ENCODE results near the gene NAT14.

Gene NAT14

DNA sequence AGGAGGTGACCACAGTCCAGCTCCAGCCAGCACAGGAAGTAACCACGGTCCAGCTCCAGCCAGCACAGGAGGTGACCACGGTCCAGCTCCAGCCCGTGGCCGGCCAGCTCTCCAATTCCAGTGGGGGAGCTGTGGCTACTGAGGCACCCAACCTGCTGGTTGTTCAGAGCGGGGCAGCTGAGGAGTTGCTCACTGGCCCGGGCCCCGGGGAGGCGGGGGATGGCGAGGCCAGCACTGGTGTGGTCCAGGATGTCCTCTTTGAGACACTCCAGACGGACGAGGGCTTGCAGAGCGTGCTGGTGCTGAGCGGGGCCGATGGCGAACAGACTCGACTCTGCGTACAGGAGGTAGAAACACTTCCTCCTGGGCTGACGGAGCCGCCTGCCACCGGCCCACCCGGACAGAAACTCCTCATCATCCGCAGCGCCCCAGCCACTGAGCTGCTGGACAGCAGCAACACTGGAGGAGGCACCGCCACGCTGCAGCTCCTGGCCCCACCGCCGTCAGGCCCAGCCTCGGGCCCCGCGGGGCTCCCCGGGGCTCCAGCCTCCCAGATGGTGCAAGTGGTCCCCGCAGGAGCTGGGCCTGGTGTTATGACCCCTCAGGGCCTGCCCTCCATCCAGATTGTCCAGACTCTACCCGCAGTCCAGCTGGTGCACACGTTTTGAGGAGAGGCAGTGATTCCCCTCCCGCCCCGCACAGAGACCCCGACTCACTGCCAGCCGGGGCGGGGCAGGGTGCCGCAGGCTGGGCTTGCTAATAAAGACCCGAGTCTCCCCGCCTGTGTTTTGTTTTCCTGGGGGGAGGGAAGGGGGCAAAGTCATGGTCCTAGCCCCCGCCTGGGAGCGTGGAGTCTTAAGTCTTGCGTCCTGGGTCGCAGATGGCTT lies 1.0 kb upstream of the NAT14 start:
- DNase-seq (ENCODE audit: insufficient read length), result no peak
- TF ChIP-seq POLR2A (IDR thresholded peaks at IDR 0.05; ENCODE audit: low read depth, low read length) (0 out of 2 replicates have a peak, but pooled peaks have one; percentile 18), POLR2AphosphoS5 (IDR thresholded peaks at IDR 0.05; ENCODE audit: low read depth, low read length) (no peak)
- no peak for FAIRE-seq

DNA sequence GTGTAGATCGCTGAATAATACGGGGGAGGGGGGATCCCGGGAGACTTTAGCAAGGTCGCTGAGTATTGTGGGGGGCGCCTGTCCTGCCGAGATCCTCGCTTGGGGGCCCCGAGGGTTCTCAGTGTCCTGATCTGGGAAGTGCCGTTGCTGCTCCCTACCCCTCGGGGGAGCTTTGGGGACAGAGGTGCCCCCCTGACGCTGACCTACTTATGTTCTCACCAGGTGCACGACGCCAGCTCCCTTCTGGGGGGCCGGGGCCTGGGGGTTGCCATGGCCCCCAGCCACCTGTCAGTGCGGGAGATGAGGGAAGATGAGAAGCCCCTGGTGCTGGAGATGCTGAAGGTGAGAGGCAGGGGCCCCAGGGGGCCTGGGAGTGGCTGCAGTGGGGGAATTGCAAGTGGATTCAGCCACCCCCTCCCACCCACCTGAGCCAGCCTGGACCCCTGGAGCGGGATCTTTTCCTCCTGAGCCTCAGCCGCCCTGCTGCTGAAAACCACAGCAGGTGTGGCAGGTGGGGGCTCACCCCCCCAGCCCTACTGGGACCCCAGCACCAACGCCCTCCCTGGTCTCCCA lies 537 bp downstream of the NAT14 start:
- DNase-seq (ENCODE audit: insufficient read length), result no peak
- TF ChIP-seq TAF1 (IDR thresholded peaks at IDR 0.05; ENCODE audit: borderline replicate concordance, low read depth, low read length) (no peak), POLR2A (IDR thresholded peaks at IDR 0.05; ENCODE audit: low read depth, low read length) (no peak), POLR2AphosphoS5 (IDR thresholded peaks at IDR 0.05; ENCODE audit: low read depth, low read length) (no peak)
- no peak for FAIRE-seq

DNA sequence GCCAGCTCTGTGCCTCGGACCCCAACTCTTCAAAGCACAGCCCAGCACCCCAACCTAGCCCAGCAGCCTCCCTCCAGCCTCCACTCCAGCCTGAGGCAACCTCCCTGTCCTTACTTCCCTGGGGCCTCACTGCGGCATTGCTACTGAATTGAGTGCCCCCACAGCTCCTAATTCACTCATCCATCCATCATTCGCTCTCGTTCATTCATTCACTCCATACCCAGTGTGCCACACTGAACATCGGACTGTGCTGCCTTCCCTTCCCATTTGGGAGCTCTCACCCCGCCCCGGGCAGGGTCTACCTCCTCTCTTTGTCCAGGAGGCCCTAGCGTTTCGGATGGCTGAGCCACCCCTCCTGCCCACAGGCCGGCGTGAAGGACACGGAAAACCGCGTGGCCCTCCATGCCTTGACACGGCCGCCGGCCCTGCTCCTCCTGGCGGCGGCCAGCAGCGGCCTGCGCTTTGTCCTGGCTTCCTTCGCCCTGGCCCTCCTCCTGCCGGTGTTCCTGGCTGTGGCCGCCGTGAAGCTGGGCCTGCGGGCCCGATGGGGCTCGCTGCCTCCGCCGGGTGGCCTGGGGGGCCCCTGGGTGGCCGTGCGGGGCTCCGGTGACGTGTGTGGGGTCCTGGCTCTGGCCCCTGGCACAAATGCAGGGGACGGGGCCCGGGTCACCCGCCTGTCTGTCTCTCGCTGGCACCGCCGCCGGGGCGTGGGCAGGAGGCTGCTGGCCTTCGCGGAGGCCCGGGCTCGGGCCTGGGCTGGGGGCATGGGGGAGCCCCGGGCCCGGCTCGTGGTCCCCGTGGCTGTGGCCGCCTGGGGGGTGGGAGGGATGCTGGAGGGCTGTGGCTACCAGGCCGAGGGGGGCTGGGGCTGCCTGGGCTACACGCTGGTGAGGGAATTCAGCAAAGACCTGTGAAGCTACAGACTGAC lies 1.3 kb downstream of the NAT14 start:
- TF ChIP-seq POLR2A (IDR thresholded peaks at IDR 0.05; ENCODE audit: low read depth, low read length) (no peak), TAF1 (IDR thresholded peaks at IDR 0.05; ENCODE audit: borderline replicate concordance, low read depth, low read length) (no peak), POLR2AphosphoS5 (IDR thresholded peaks at IDR 0.05; ENCODE audit: low read depth, low read length) (no peak)
- FAIRE-seq (no peak), DNase-seq (ENCODE audit: insufficient read length) (no peak)

DNA sequence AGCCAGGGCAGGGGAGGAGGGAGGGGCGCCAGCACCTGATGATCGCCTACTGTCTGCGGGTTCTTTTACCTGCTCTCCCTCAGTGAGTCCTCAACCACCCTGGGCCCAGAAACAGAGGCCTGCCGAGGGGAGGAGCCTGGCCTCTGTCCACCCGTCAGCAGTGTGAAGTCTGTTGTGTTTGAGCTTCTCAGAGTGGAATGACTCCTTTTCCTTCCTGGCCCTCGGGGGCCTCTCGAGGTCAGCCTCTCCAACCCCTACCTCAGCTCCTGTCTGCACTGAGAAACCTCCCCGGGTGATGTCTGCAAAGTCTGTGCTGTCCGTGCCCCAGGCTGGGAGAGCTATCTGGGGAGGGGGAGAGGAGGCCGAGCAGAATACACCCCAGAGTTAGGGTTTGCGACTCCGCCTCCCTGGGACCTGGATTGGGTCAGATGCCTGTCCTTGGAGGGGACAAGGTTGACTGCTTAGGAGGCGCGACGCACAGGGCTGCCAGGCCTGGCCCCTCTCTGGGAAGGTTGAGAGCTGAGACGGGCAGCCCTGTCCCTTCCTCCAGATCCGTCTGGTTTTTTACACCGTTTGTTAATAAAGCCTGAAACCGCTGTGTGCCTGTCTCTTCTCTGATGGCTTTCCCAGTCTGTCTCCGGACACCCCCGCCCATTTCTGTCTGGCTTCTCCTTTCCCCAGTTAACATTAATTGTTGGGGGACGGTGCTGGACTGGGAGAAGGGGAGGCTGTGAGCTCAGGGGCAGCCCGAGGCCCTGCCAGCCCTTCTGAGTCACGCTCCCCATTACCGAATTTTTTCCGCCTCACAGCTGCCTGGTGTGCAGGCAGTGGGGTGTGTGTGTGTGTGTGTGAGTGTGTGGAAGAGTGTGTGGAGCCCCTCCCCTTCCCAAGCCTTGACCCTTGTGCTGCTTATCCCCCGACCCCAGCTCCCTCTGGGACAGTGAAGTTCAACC lies 2.3 kb downstream of the NAT14 start:
- TF ChIP-seq POLR2A (IDR thresholded peaks at IDR 0.05; ENCODE audit: low read depth, low read length) (no peak), TAF1 (IDR thresholded peaks at IDR 0.05; ENCODE audit: borderline replicate concordance, low read depth, low read length) (no peak), POLR2AphosphoS5 (IDR thresholded peaks at IDR 0.05; ENCODE audit: low read depth, low read length) (no peak)
- FAIRE-seq (no peak), DNase-seq (ENCODE audit: insufficient read length) (no peak)

DNA sequence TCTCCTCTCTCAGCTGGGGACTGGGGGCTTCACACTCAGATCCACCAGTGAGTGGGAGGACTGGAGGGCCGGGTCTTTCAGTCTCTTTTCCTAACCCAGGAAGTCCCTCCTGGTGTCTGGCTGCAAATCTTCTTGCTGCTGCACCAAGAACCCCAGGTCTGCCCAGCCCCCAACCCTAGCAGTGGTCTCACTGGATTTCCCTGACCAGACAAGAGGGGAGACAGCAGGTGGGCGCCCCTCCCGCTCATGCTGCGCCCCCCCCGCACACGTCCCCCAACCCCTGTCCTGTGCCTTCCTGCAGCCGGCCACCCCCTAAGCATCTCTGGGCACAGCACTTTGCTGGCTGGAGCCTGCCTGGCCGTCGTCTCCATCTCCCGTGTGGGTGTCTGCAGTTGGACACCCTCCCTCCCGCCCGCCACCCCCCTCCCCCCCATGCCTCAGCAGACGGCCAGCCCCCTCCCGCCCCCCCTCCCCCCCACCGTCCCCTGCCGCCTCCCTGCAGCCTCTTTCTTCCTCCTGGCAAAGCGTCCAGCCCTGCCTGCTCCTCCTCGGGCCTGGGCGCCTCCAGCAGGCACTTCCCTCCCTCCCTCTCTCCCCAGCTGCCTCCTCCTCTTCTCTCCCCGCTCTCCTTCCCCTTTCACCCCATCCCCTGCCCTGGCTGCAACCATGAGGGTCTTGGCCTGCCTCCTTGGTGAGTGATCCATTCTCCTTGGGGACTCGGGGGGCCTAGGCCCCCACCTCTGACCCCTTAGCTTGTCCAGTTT lies 3.1 kb downstream of the NAT14 start, which contains the start of gene SSC5D:
Gene SSC5D (plus strand): TSS at position 513 of the 764 bp plus-strand sequence. CDS start 154 bp downstream, at position 667.
- DNase-seq (ENCODE audit: insufficient read length) (no peak), FAIRE-seq (no peak)
- no peak for TF ChIP-seq TAF1 (IDR thresholded peaks at IDR 0.05; ENCODE audit: borderline replicate concordance, low read depth, low read length)
- TF ChIP-seq POLR2AphosphoS5 (IDR thresholded peaks at IDR 0.05; ENCODE audit: low read depth, low read length), result no peak
- TF ChIP-seq POLR2A (IDR thresholded peaks at IDR 0.05; ENCODE audit: low read depth, low read length), result no peak

DNA sequence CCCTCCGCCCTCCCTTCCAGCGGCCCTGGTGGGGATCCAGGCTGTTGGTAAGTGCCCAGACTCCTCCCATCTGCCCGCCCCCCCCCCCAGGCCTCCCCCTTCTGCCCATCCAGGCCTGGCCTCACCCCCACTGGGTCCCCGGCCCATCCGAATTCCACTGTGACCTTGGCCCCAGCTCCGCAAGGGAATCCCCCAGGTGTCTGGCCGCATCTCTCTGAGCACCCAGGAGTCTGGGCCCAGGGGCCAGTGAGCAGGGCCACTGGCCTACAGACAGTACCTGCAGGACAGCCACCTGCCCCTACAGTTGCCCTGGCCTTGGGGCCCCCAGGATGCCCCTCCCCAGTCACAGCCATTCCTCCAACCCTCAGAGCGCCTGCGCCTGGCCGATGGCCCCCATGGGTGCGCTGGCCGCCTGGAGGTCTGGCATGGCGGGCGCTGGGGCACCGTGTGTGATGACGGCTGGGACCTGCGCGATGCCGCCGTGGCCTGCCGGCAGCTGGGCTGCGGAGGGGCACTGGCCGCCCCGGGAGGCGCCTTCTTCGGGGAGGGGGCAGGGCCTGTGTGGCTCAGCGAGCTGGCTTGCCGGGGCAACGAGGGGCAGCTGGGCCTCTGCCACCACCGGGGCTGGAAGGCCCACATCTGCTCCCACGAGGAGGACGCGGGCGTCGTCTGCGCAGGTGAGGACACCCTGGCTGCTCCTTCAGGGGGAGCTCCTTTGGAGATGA lies 4.2 kb downstream of the NAT14 start:
- FAIRE-seq, result no peak
- no peak for TF ChIP-seq POLR2A (IDR thresholded peaks at IDR 0.05; ENCODE audit: low read depth, low read length)
- no peak for TF ChIP-seq POLR2AphosphoS5 (IDR thresholded peaks at IDR 0.05; ENCODE audit: low read depth, low read length)
- TF ChIP-seq TAF1 (IDR thresholded peaks at IDR 0.05; ENCODE audit: borderline replicate concordance, low read depth, low read length), result no peak
- no peak for DNase-seq (ENCODE audit: insufficient read length)

DNA sequence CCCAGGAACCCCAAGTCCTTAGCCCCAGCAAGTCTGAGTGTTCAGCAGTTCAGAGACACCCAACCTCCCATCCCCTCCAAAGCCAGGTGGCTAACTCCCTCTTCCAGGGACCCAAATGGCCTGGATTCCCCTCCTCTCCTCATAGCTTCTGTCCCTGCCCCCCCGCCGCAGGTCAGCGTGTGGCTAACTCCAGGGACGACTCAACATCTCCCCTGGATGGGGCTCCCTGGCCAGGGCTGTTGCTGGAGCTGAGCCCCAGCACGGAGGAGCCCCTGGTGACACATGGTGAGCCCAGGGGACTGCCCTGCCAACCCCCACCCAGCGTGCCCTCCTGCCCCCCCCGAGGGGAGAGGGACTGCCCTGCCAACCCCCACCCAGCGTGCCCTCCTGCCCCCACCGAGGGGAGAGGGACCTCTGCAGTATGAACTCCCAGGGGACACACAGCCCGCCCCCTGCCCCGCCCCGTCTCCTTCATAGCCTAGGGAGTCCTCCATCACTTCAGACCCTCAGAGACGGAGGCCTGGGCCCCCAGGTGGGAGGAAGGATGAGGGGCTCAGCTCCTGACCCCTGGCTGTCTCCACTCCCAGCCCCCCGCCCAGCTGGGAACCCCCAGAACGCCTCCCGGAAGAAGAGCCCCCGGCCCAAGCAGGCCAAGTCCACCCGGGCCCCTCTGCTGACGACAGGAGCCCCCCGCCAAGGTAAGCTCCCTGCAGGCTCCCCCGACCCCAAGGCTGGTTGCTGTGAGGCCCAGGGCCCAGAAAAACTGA lies 4.9 kb downstream of the NAT14 start:
- DNase-seq (ENCODE audit: insufficient read length), result no peak
- TF ChIP-seq TAF1 (IDR thresholded peaks at IDR 0.05; ENCODE audit: borderline replicate concordance, low read depth, low read length), result no peak
- no peak for TF ChIP-seq POLR2AphosphoS5 (IDR thresholded peaks at IDR 0.05; ENCODE audit: low read depth, low read length)
- TF ChIP-seq POLR2A (IDR thresholded peaks at IDR 0.05; ENCODE audit: low read depth, low read length), result no peak
- FAIRE-seq, result no peak

DNA sequence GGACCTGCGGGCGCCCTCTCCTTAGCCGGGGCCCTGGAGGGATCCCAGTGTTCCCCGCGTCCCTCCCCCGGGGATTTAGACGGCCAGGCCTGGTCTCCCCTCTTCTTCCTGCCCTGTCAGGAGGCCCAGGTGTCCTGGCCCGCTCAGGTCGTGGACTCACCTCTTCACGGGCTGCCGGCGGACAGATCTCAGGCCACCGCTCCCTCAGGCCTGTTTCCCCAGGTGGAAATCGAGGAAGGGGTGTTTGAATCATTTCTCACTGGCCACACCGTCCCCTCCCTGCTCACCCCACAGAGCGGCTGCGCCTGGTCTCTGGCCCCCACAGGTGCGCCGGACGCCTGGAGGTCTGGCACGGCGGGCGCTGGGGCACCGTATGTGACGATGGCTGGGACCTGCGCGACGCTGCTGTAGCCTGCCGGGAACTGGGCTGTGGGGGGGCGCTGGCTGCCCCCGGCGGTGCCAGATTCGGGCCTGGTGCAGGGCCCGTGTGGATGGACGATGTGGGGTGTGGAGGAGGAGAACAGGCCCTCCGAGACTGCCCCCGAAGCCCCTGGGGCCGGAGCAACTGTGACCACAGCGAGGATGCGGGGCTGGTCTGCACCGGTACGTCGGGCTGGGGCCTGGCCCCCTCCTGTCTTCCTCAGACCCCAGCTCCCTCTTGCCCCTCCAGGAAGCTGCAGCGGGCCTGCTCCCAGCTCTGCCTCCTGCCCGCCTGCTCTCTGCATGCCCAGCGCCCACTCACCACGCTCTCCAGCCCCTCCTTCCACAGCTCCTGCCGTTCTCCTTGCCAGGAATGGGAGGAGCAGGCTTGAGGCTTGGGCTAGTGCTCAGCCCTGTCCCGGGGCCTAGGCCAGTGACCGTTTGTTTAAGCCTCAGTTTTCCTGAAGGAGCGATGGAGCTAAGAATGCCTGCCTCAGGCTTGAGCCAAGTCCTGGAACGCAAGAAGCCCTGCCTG lies 5.8 kb downstream of the NAT14 start:
- no peak for FAIRE-seq
- DNase-seq (ENCODE audit: insufficient read length), result no peak
- TF ChIP-seq POLR2A (IDR thresholded peaks at IDR 0.05; ENCODE audit: low read depth, low read length) (no peak), TAF1 (IDR thresholded peaks at IDR 0.05; ENCODE audit: borderline replicate concordance, low read depth, low read length) (no peak), POLR2AphosphoS5 (IDR thresholded peaks at IDR 0.05; ENCODE audit: low read depth, low read length) (no peak)

All from GM12892 (cell line).